Measurements from ENCODE around the gene ATP5PD.
"Not testable (repeated sequence)": the region's sequence is repeated elsewhere in the genome, so short reads cannot be mapped to it uniquely, and the experiment has no call there.

Gene ATP5PD

DNA sequence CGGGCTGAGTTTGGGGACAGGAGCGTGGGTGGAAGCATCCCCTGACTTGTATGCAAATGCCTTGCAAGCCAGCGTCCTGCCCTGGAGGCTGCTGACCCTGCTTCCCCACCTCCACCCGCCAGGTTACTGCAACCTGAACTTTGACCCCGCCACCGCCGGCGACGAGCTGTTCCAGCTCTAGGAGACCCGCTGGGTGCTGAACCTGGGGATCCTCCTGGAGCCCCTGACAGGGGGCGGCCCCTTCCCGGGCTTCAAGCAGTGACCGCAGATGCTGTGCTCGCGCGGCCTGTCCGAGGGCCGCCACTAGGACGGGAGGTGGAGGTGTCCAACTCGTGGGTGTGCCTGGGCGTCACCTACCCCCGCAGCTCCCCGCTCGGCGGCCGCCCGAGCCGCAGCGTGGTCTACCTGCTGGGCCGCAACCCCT lies 30.3 kb upstream of the ATP5PD start:
- no peak for DNase-seq

DNA sequence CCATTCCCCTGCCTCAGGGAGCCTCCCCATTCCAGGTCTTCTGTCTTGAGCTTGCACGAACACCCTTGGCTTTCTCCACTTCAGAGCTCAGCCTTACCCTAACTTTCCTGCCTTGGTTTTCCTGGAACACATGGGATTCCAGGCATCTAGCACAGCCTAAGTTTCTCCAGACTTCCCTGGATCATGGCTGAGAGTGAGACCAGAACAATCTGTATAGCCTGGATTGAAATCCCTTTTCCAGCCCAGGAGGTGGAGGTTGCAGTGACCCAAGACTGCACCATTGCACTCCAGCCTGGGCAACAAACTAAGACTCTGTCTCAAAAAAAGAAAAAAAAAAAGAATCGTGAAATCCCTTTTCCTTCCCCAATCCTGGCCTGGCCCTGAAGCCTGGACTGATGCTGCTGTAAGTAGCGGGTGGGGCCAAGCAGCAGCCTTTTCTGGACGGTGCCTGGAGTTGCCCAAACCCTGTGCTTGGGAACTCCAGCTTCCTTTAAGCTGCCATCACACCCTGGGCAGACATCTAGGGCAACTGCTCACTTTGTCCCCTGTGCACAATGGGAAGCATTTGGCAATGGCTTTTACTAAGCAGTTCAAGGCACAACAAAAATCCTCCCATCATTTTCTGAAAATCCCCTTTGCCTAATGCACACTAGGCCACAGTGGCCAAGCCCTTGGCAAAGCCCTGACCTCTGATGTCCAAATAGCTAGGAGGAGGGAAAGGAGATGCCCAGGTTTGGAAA lies 29.0 kb upstream of the ATP5PD start:
- no peak for DNase-seq

DNA sequence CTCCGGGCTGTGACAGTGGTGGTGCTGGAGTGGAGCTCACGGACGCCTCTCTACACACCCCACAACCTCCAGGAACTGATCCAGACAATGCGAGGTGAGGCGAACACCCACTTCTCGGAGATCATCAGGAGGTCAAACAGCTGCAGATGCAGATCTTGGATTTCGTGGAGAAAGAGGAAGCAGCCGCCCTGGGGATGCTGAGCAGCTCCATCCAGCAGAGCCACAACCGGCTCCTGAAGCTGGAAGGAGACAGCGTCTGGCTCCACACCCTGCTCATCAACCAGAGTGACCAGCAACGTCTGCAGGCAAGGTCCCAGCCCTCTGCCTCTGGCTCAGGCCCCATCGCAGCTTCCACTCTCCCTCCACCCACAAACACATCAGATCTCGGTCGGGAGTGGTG lies 27.8 kb upstream of the ATP5PD start:
- DNase-seq, result no peak

DNA sequence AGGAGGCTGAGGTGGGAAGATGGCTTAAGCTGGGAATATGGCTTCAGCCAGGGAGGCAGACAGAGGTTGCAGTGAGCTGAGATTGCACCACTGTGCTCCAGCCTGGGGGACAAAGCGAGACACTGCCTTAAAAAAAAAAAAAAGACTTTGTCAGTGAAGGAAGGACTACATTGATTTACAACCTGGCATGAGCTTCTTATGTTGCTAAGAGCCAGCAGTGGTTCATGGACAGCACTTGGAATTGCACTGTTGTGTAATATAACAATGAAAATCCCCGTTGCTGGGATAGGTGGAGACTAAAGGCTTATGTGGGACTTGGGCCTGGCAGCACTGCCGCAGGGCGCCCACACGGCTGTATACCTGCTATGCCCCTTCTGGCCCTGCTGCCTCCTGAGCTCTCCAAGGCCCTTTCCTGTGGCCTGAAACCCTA lies 26.9 kb upstream of the ATP5PD start:
- no peak for DNase-seq

DNA sequence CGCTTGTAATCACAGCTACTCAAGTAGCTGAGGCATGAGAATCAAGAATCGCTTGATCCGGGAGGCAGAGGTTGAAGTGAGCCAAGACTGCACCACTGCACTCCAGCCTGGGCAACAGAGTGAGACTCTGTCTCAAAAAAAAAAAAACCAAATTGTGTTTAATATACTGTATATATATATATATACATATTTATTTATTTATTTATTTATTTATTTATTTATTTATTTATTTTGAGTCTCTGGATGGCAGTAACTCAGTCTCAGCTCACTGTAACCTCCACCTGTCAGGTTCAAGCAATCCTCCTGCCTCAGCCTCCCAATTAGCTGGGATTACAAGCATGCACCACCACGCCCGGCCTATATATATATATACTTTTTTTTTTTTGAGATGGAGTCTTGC lies 26.1 kb upstream of the ATP5PD start:
- DNase-seq, result not testable (repeated sequence)

DNA sequence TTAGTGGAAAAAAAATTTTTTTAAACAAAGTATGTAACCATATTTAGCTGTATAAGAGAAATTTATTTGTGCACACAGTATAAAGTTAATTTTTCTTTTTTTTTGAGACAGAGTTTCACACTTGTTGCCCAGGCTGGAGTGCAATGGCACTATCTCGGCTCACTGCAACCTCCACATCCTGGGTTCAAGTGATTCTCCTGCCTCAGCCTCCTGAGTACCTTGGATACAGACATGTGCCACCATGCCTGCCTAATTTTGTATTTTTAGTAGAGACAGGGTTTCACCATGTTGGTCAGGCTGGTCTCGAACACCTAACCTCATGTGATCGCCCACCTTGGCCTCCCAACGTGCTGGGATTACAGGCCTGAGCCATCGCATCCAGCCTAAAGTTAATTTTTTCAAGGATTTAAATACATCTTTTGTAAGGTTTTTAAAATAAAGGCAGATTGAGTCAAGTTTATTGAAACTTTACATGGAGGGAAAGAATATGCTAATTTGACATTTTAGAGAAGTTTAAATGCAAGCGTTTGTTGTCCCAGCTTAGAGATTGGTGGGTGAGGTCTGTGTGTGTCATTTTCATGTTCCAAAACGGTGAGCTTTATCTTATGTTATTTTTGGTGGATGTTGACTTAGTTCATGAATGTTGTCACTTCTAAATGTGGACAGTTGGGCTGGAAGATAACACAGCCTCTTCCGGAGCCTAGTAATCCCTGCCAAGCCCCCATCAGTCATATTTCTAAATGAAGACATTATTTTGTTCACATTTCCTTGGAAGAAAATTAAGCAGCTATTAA lies 24.9 kb upstream of the ATP5PD start:
- not testable (repeated sequence) for DNase-seq

DNA sequence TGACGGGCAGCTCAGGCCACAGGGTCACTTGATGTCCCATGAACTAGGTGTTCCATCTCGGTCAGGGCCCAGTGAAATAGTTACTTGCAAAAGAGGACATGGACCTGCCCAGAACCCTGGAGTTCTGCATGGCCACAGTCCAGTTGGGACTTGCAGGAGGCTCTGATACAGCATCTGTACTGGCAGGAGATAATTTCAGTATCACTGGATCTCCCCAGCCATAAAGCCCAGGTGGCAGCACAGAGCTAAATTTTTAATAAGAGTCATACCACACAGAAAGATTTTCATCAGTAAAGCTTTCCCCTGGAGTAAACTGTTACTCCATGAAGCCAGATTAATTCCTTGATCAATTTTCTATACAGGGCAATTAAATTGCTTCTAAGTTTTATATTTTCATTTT lies 23.0 kb upstream of the ATP5PD start:
- no peak for DNase-seq

DNA sequence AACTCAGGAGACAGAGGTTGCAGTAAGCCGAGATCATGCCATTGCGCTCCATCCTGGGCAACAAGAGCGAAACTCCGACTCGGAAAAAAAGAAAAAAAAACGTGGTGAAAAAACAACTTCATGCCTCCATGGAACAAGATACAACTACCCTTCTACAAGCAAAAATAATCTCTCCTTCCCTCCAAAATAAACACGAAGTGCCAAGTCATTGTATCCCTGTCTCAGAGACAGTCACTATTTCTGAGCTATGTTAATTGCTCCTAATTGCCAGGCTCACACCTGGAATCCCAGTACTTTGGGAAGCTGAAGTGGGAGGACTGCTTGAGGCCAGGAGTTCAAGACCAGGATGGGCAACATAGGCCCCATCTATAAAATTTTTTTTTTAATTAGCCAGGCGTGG lies 22.0 kb upstream of the ATP5PD start:
- DNase-seq, result no peak

DNA sequence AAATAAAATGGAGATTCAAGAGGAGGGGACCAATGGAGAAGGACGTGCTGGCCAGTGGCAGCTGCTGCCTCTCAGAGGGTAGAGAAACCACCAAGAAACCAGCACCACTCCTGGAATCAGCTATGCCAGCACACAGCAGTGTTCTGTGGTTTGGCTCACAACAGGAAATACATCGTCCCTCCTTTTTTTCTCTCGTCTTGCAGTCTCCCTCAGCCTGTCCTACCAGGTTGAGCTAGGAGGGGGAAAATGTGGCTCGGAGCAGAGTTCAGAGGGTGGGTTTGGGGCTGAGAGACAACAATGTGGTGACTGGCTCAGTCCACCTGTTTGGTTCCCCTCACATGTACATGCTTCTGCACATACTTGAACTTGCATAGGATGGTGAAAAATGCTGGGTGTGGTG lies 21.1 kb upstream of the ATP5PD start:
- DNase-seq, result no peak

DNA sequence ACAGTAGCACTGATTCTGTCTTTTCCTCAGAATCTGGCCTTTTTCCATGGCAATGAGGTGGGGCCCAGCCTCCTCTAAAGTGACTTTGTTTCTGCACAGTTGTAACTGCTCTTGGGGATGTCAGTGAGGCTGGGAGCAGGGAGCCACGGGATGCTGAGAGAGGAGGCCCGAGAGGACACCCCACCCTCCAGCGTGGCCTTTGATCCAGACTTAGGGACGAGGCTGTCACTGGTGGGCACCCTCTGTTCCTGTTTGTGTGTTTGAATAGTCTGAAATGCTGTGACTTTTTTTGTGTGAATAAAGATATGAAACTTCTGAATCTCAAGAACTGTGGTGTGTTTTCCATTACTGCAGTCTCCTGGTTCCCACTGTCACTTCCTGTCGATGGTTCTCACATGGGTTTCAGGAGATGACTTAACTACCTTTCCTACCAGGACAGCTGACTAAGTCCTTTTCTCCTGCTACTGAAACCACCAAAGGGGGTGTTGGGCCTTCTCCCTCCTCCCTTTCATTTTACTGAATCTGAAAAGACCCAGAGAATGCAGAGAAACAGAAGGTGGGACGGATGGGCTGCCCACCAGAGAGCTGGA lies 18.9 kb upstream of the ATP5PD start:
- DNase-seq, result no peak

DNA sequence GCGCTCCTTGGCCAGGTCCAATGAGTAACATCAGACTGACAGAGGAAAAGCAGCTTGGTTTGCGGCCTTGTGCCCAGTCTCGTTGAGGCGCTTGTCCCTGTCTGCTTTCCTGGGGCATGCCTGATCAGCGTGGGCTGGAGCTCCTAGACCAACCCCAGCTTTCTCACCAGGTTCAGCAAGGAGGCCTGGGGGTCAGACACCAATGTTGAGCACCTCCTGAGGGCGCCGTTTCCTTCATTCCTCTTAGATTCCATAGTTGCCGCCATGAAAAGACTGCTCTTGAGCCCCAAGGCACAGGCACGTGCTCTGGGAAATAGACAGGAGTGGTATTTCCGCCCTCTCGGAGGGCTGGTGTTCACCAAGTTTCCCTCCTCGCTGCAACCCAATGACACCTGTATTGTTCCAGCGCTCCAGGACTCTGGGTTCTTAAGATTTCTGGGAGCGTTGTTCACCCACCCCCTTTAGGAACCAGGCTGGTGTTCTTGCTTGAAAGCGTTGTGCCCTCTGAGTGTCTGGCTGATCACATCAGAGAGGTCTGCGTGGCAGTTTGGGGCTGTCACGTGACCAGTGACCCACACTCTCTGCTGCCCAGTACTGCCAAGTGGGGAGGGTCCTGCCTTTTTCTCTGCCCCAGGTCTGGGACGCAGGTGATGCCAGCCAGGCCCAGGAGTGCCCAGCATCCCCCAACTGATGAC lies 18.2 kb upstream of the ATP5PD start:
- no peak for DNase-seq

DNA sequence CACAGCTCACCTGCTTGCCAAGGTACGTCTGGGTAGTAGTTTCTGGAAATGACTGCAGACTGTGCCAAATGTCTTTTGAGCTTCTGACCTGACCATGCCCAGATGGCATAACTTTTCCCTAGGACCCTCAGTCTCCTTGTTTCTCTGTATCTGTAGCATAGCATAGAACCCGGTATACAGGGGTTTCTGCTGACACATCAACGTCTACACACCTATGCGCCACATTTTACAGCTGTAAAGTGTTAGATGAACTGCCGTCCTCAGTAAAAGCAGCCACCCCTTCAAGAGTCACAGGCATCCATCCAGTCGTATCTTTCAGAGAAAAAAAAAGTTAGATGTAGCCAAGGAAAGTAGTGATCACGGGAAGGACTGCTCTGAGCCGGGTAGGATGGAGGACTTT lies 17.7 kb upstream of the ATP5PD start:
- no peak for DNase-seq

DNA sequence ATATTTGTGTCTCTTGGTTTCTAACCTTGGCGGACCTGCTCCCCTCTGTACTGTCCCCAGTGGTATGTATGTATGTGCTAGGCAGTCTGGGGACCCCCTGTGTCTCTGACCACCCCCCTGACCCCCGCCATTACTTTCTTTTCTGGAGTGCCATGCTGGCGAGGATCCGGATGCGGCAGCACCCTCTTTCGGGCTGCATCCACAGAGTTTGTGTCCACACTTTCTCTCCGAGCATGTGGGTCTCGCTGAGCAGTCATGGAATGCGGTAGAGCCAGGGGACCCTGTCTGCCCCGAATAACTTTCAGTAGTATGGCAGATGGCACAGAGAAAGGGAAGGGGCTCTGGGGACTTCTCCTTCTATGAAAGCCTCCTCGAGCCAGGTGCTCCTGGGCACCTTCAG lies 17.3 kb upstream of the ATP5PD start:
- DNase-seq, result no peak

DNA sequence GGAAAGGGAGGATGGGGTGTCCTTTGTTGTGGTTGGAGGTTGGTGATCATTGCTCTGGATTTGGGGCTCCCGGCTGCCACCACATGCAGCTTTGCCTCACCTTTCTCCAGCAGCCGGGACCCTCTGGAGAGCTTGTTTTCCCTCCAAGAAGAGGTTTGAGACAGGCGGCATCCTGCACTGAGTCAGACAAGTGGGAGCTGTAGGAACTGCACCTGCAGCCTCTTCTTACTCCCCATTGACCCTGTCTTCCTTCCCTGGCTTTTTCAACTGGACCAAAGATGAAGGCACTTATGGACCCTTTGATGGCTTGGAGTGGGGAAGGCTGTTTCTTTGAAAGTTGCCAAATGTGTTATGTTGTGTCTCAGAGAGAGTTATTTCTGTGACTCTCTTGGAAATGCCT lies 16.9 kb upstream of the ATP5PD start:
- no peak for DNase-seq

DNA sequence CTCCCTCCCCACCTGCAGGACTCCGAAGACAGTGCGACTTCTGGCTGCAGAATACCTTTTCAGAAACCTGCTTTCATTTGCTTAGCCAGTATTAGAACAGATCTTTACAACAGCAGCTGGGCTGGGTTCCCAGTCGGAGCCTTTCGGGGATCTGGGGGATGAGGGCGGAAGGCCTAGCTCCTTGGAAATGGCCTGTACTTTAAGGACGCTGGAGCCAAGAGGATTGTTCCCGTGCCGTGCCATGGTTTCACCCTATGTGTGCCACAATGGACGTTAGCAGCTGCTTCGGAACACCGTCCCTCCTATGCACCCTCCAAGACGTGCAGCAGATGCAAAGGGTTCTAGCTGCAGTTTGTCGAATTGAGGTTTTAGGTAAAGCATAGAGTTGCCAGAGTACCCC lies 16.4 kb upstream of the ATP5PD start:
- no peak for DNase-seq

DNA sequence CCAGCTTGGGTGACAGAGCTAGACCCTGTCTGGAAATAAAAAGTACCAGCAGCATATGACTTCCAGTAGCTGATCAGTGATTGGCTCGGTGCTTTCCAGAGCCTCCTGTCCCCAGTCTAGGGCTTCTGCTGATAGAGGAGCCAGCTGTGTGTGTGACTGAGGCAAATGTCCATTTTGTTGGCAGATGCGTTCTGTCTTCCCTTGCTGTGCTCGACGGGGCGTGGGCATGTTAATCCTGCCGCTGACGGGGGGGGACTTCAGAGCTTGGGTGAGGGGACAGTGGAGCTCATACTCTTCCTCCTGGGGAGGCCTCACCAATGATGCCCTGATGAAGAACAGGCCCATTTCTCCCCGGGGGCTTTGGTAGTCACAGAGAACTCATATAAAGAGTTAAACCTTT lies 14.8 kb upstream of the ATP5PD start:
- no peak for DNase-seq

DNA sequence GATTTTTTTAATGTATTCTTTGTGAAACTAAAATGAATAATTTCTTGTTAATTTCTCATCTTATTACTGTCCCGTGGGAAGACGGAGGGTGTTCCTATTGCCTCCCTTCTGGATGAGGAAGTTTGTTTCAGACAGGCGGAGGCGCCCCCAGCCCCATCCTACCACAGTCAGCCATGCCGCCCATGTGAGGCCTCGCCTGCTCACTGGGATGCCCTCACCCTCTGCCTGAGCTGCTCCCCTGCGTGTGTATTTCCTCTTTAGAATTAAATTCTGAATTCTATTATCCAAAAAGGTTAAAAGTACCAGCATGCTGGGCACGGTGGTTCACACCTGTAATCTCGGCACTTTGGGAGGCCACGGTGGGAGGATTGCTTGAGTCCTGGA lies 14.3 kb upstream of the ATP5PD start:
- DNase-seq, result no peak

DNA sequence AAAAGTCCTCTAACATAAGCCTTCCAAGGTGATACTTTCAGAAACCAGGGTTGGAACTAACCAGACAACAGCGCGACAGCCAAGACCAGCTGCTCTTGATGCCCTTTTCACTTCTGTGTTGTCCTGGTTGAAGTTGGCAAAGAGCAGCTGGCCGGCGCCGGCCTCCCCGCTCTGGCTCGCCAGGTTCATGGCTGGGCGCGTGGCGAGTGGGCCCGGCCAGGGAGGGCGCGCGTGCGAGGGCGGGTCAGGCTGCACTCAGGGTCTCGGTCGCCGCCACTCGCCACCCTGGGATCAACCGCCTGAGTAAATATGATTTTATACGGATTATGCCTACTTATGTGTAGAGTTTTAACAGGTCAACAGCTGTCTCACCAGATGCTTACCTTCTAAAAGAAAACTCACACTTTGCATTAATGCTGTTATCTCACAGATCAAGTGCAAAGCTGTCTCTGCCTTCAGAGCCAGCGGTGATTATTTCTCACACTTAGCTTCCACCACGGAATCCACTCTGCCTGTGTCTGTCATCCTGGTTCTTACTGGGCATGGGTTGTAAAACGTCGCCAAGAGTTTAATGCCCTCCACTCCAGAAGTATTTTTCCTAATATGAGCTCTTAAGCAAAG lies 13.8 kb upstream of the ATP5PD start:
- no peak for DNase-seq

DNA sequence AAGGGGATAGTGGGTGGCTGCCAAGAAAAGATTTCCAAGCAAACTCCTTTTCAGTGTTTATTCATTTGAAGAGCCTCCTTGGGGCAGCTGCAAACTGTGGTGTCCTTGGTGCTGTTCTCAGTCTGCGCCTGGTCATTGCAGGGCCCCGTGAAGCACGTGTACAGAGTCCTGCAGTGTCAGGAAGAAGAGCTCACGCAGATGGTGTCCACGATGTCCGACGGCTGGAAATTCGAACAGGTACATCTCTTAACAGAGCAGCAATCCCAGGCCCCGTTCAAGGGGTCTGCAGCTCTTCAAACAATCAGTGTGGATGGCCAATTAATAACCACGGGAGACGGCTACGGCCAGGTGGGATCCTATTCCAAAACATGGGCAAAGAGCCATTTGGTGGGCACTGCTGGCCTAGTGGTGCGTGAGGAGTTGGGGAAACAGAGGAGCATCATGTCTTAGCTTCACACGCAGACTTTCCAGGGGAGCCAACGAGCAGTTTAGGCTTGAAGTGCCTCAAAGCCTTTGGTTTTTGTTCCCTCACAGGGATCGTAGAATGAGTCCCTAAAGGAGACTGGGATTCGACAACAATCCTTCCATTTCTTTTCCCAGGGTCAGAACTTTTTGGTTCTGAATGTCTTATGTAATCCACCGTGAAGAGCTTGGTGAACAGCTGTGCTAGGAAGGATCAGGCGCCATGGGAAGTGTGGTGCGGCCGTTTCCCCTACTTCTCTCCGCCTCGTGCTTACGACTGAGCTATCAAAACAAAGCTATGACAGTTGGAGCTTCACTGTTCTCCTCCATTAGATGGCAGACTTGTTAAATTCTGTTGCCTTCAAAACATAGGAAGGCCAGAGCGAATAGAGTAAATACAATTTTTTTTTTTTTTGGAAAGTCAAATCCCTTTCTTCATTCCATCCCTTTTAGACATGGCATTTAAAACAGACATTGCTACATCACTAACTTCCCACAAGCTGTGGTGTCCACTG lies 12.9 kb upstream of the ATP5PD start:
- no peak for DNase-seq

DNA sequence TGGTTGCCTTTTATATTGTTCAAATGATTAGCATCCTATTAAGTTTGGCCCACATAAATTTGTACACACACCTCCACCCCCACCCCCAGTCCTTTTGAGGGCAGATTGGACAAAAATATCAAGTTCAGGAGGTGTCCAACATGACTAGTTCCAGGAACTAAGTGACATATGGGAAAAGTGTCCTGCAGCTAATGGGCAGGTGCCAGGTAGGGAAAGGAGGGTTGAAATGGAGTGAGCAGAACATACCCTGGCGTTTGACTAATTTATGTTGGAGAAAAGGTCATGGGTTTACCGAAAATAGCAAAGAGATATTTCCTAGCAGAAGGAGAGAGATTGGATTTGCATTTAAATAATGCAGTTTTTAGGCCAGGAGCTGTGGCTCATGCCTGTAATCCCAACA lies 5.2 kb upstream of the ATP5PD start:
- no peak for DNase-seq

DNA sequence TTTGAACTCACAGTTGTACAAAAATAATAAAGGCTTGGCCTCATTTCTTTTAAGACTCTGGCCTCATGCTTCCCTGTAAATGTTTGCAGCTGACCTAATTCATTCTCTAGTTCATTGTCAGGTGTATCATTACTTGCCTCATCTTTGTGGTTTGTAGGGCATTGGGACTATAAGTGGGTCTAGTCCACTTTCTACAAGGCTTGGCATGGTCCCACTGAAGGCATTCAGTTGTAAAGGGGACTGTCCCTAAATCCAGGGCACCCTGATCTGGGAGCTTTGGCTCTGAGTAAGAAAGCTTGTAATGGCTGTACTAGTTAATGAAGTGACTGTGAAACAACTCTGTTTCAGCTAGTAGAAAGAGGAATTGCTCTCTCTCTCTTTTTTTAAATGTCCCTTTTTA lies 2.9 kb upstream of the ATP5PD start:
- no peak for DNase-seq

DNA sequence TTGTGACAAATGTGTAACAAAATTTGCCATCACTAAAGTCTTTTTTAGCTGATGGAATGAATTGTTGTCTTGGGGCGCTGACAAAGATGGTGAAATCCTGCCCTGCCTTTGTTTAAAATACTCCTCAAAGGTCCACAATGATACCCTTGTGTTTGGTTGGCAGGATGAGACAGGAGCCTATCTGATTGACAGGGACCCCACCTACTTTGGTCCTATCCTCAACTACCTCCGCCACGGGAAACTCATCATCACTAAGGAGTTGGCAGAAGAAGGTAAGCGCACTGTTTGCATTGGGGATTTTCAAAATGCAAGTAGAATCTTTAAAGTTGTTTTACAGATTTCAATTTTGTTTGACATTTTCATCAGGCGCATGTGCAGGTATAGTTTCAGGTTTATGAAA lies 2.3 kb upstream of the ATP5PD start:
- DNase-seq, result no peak
